ENCODE results near the gene CACNA2D3.

DNA sequence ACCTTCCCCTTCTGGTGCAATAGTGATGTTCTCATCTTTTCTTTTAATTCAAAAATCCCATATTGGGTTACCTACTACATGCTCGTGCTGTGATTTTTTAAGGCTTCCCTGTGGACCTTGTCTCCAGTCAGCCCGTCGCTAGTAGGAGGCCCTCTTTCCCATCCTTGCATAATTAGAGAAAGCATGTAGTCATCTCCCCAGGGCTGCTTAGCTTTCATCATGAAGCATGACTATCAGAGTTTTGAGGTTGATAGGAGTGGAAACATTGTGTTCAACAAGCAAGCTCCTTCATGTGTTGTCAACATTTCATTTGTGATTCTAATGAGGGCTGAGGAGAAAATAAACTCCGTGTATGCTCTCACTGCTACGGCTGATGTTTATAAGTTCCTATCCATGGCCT is 814.2 kb downstream of the CACNA2D3 start:
- TF ChIP-seq, protein P1, sequence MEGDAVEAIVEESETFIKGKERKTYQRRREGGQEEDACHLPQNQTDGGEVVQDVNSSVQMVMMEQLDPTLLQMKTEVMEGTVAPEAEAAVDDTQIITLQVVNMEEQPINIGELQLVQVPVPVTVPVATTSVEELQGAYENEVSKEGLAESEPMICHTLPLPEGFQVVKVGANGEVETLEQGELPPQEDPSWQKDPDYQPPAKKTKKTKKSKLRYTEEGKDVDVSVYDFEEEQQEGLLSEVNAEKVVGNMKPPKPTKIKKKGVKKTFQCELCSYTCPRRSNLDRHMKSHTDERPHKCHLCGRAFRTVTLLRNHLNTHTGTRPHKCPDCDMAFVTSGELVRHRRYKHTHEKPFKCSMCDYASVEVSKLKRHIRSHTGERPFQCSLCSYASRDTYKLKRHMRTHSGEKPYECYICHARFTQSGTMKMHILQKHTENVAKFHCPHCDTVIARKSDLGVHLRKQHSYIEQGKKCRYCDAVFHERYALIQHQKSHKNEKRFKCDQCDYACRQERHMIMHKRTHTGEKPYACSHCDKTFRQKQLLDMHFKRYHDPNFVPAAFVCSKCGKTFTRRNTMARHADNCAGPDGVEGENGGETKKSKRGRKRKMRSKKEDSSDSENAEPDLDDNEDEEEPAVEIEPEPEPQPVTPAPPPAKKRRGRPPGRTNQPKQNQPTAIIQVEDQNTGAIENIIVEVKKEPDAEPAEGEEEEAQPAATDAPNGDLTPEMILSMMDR (conservative IDR thresholded peaks at IDR 0.05 in 1 of 2, IDR thresholded peaks at IDR 0.05 in 1 of 2; ENCODE audit: extremely low read depth in 1 of 2, insufficient read depth in 1 of 2, low read depth in 1 of 2, low read length in 2 of 2), result no peak
- TF ChIP-seq EZH2 (IDR thresholded peaks at IDR 0.05; ENCODE audit: borderline replicate concordance, low read length), result no peak
